NCI-H2196 (cell line): ENCODE data around the gene ETFA.

Experiments used
- DNase-seq: peaks from one replicate; lab custom pipeline; 2025; ENCODE audit not compliant: unreplicated experiment; lab: John Stamatoyannopoulos, UW

The ETFA gene

DNA sequence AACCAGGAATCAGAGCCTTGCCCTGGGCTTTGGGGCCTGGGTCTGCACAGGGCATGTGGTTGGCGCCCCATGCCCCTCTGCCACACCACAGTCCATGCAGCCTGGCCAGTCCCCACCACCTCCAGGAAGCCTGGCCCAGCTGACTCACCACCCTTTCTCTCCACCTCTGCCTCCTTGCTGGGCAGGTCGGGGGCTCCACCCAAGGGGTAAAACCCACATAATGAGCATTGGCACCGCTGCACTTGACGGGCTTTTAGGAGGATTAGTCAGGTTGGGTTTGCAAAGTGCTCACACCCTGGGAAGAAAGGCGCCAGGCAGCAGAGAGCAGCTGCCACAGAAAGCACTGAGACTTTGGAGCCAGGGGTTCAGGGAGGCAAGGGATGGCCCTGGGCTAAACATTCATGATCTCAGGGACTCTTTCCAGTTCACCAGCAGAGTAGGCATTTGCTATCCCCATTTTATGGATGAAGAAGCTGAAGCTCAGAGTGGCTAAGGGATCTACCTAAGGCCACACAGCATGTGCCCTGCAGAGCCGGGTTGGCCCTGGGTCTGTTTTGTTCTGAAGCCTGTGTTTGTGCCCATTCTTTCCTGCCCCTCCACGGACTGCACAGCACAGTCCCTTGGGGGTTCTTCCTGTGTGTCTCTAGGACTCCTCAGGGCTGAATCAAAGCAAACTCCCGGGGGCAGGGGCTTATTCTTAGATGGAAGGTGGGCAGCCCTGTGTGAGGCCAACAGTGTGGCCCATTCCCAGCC, 113.4 kb downstream of the ETFA start:
- DNase-seq, result no peak

DNA sequence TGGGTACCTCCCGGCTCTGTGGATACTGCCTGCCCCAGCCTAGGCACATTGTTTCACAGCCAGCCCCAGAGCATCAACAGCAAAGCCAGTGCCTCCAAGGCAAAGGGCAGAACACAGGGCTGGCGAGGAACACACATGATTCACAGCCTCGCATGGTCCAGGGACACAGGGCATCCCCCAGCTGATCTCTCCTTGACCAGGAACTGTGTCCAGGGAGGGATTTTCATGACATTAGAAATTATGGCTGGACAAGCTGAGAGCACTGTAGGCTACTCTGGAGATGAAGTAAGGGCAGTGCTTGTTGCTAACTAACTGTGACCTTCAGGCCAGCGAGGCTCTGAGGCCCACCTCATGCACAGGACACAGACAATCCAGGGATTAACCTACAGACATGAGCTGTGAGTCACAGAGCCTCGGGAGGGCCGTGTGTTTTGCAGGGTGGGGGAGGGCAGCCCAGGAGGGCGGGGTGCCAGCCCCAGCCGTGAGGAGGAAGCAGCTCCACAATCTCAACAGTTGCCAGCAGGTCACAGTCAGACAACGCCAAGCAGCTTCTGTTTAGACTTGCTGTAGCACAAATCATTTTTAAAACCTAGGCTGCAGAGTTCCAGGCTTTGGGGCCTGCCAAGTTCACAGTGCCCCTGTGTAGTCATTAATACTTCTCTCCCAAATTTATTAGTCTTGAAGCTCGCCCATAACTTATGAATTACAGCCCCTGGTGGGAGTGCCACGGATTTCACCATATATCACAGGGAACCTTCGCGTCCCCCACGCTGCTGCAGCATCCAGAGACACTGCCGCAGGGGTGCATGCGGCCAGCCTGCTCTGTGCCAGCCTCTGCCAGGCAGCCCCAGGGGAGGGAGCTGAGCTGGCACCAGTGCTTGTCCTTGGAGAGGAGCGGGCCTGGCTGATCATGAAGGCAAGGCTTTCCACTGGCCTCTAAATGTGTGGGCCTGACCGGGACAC, 114.7 kb downstream of the ETFA start:
- peak; percentile 48 for DNase-seq

DNA sequence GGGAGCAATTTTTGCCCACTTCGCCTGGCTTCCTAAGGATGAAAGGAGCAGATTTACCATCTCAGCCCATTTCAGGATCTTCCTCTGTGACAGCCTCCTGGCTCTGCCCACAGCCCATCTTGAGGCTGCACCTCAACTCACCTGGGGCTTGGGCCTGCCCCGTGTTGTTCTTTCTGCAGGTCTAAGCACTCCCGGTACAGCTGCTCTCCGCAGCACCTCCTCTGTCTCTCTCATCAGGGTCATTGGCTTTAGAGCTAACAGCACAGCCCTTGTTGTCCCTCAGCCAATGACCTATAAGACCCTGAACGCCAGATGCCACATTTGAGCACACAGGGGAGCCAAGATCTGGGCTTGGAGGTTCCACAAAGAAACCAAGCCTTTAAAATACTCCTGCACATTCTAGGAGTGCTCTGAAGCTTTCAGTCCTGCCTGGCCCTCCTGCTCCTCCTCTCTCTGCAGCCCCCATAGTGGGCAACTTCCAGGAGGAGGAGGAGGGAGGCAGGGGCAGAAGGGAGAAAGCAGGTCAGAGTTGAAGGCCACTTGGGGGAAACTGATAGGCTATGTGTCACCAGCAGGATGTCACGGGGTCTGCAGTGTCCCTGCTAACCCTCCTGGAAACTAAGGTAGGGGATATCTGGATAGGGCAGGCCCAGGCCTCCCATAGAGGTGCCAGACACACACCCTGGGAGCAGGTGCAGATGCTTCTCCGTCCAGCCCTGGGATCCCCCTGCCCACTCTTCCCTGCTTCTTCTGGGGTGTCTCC, 115.6 kb downstream of the ETFA start:
- DNase-seq, result no peak

DNA sequence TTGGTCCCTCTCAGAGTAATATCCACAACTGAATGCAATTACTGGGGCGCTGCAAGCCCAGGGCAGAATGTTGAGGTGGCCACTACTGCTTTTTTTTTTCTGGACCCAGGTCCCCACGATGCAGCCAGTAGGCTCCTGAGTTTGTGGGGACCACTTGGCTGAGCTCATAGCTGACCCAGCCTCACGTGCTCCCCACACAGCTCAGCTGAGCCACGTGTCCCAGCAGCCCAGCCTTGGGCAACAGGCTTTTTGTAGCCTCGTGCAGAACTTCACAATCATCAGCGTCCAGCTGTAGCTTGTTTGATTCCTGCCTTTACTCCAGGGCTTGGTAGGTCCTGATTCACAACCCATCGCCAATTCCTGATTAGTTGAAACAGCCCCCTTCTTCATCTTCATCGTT, 117.3 kb downstream of the ETFA start:
- DNase-seq, result no peak

DNA sequence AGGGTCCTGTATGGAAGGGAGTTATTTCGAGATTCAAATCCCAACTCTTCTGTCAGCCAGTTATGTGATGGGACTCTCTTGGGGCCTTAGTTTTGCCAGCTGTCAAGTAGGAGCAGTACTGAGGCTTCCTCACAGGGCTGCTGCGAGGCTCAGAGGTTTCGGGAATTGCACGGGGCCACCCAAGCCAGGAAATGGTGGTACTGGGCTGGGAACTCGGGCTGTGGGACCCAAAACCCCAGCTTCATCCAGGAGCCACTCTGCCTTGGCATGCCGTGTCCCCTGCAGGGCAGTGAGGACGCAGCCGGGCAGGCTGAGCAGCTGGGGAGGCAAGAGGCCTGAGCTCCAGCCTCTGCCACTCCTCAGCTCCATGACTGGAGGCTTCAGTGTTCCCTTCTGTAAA, 118.6 kb downstream of the ETFA start:
- DNase-seq, result no peak

DNA sequence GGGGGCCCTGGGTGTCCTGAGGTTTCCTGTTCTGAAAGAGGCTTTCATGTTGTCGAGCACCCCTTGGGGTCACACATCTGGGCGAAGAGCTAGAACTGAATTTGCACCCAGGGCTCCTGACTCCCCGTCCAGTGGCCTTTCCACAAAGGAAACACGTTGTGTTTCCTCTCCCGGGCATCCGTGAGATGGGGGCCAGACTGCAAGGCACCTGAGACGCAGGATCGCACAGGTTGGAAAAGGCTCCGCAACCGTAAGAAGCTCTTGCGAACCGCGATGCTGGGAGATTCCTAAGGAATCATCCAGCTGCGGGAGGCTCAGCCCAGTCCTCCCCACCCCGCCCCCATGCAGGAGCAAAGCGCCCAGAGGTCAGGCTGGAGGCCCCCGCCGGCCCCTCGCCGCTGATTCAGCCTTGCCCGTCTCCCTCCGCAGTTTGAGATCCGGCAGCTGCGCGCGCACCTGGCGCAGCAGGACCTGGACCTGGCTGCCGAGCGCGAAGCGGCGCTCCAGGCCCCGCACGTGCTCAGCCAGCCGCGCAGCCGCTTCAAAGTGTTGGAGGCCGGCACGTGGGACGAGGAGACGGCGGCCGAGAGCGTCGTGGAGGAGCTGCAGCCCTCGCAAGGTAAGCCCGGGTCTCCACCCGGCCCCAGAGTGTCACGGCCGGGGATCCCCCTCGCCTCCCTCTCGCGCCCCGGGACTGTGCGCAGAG, 119.6 kb downstream of the ETFA start:
- no peak for DNase-seq

DNA sequence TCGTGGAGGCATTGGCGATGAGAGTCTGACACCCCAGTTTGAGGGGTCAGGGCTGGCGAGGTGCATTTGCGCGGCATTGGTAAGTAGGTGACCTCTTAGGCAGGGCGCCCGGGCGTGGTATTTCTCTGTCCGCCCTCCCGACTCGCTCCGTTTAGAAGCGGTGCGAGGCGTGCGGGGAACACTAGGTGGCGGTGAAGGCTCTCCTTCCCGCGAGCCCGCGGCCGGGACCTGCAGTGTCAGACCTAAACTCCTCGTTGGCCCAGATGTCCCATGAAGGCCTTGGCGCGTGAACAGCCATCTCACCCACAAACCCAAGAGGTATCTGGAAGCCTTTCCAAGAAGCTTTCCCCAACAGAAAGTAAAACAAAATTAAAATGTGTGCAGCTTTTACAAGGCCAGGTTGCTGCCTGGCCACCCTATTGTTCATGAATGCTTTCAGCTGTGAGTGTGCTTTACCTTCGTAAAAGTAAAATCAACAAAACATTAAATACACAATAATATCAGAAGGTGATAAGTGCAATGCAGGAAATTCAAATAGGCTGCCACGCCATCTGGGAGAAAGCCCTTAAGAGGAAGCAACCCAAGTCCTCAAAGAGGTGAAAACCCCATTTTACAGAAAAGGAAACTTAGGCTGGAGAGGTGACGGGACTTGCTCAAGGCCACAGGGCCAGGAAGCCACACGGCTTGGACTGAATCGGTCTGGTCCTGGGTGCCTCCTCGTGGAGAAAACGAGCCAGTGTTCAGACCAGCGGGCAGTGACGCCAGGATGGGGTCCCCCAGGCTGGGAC, 120.3 kb downstream of the ETFA start:
- DNase-seq, result peak; percentile 65

DNA sequence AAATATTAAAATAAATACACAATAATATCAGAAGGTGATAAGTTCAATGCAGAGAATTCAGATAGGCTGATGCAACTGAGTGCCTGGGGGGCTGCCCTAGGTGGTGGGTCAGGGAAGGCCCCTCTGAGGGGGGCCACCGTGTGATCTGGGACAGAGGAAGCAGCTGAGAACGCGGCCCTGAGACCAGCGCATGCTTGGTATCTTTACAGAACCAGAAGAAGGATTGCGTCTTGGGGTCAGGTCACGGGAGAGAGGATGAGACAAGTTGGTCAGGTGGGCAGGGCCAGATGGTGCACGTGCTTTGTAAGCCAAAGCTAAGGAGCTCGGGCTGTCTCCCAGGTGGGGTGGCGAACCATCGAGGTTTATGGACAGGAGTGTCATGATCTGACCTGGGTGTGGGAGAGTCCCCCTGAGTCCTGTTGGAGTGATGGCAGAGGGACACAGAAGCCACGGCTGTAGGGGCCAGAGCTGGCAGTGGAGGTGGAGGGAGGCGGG, 121.2 kb downstream of the ETFA start:
- DNase-seq, result no peak

DNA sequence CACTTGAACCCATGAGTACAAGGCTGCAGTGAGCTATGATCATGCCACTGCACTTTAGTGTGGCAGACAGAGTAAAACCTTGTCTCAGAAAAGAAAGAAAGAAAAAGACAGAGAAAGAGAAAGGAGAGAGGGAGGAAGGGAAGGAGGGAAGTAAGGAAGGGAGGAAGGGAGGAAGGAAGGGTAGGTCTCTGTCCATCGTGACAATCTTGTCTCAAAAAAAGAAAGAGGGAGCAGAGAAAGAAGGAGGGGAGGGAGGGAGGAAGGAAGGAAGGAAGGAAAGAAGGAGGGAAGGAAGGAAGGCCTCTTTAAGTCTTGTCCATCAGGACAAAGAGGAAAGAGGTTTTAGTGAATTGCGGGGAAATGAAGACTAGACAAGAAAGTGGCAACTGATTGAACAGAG, 122.2 kb downstream of the ETFA start:
- DNase-seq, result no peak

DNA sequence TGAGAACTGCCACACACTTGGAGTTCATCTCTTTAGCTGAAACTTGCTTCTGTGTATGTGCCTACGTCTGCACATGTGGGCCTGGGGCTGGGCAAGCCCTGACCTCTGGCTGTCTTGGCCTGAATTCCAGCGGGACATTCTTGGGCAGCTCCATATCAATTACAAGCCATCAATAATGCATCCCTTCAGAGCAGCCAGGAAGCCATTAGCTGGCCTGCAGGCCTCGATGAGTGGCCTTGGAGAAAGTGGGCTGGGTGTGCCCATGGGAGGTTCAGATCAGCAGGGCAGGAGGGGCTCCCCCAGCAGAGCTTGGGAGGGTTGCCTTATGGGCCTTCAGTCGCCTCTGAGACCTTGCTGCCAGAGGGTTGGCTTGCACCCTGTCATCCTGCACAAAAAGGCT, 124.1 kb downstream of the ETFA start:
- no peak for DNase-seq

DNA sequence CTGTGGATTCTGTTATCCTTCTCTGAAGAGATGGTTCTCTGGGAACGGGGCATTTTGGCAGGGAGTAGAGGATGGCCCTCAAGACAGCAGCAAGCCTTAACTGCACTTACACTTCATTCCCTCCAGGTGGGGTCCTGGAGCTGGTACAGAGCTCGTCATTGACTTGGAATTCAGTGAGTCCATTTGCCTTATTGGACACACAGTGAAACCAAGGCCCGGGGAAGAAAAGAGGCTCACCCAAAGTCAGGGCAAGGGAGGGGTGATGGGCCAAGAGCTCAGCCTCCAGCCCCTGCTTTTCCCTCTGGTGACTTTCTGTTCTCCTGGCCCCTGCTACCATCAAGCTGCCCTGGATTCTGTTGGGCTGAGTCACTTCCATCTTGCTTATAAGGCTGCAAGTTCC, 125.6 kb downstream of the ETFA start:
- DNase-seq, result peak; percentile 3

DNA sequence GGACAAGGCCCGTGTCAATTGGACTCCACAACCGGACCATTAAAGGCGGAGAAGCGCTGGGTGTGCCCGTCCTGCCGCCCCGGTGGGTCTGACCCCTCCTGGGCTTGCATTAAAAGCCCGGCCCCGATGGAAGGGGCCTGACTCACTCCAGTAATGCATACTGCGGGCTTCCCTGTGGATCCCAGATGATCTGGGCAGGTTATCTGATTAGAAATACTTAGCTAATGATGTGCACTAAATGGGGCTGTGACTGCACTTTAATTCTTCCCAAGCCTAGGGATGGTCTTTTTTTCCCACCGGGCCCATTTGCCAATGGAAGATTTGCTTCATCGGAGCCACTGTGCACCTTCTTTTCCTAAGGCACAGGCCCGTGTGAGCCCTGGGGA, 126.6 kb downstream of the ETFA start:
- DNase-seq, result no peak

DNA sequence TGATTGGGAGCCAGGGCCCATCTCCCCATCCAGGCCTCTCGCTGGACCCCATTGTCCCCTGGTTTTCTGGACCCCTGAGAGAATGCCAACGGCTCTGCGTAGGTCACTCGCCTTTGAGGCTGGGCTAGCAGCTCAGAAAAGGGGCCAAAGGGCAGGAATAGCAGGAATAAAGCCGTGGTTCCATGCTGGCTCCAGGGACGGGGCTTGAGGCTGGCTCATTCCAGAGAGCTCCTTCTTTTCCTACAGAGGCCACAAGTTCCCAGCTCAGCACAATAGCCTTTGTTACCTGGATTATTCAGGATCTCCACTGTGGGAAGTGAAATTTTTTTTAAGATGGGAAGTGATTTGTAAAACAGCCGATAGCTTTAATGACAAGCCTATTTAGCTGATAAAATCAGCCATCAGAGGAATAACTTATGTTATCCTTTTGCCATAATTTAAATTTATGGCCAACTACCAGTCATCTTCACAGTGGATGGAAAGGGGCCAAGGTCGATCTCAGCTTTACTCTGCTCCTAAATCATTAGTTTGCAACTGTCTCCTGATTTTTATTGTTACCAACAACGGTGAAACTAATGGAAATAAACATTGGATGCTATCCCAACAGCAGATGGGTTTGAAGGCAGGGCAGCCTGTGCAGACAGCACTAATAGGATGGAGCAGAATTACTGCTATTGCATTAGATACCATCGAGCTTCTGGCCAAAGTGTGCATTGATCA, 127.2 kb downstream of the ETFA start:
- no peak for DNase-seq

DNA sequence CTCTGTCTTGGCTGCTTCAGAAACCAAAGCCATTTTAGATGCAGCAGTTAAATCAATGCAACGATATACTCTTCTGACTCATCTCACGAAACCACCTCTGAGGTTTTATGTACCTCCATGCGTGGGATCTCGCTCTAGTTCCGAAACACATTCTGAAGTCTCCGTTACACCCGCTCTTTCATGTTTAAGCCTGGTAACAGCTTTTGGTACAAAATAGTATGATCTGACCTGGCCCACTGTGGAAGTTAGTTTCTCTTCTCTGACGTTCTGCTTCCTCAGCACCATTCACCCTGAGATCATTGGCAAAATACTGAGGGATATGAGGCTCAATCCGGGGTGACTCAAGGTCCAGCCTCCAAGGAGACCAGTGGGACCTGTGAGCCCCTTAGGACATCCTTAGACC, 129.6 kb downstream of the ETFA start:
- no peak for DNase-seq

DNA sequence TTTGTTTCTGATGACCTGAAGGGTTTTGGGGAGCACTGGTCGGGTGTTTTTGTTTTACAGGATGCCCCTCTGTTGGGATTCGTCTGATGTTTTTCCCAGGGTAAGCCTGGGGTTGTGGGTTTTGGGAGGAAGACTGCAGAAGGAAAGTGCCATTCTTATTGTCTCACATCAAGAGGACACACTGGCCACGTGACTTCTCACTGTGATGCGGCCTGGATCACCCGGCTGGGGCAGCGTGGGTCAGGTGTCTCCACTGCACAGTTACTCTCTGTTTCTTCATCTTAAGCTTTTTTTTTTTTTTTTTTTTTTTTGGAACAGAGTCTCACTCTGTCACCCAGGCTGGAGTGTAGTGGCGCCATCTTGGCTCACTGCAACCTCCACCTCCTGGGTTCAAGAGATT, 130.9 kb downstream of the ETFA start:
- DNase-seq, result no peak

DNA sequence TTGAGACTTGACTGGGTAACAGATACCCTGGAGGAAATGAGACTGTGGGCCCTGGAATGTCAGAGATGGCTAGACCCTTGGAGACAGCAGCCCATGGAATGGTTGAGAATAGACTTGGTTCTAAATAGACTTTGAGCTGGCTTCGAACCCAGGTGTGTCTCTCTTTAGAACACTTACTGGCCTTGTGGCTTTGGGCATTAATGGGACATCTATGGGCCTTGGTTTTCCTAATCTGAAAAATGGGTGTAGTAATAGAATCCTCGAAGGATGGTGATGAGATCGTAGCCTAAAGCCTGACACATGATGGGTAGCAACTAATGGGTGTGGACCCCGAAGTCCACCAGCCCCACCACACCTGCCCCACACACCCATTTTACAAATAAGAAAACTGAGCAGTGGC, 132.2 kb downstream of the ETFA start:
- no peak for DNase-seq

DNA sequence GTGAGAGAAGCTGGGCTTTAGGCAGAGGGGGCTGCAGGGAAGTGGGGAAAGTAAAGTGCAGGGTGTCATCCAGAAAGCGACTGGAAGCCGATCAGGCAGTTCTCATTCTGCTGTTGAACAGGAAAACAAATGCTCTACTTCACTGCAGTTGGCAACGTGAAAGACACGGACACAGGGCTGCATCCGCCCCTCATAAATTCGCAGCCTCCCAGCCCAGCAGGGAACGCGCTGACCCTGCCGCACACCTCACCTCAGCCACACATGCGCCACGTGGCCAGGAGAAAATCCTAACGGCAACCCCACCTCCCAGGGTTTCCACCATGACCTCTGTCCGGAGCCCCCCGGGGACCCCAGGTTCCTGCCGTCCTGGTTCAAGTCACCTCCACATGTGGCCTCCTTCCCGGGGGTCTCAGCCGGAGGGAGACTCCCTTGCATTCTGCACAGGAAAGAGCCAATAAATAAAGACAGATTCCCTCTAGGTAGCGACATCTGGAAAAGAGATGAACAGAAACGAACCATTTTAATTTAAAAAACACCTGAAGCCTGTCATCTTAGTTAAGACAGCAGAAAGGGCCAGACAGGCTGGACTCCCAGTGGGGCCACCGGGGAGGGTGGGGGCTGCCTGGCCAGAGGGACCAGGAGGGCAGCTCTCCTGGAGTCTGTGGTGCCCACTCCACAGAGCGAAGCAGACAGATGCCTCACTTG, 132.8 kb downstream of the ETFA start:
- DNase-seq, result no peak

DNA sequence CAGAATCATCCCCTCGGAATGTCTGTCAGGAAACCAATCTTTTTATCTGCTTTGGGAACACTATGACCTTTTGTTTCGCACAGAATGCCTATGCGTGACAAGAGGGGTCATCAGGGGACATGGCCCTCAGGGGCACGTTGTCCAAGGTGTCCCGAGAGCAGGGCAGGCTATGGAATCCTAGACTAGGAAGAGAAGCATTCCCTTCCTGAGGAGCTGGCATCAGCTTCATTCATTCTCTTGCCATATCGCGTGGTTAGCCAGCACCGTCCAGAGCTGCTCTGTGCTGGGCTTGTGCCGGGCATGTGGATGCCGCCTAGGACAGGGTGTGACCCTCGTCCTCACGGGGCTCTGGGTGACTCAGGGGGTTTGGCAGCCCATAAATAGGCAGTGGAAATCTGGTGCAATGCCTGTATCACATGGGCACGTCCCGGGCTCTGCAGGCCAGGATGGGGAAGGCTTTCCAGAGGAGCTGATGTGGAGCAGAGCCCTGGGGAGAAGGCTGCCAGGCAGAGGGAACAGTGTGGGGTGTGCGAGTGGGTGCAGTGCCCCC, 133.7 kb downstream of the ETFA start:
- DNase-seq, result no peak
